ENCODE results near the gene UMODL1.

GRCh38 chr21:42144679-42145568, 73.8 kb downstream of the UMODL1 start:
- TF ChIP-seq GATA2 (IDR thresholded peaks at IDR 0.05; ENCODE audit: low read depth, low read length) (no peak), GATA3 (IDR thresholded peaks at IDR 0.05; ENCODE audit: low read depth, low read length) (no peak)

Data from SH-SY5Y (cell line).